Measurements from ENCODE around the gene DLG1. TPM values are rescaled to one million over a fixed set of nuclear protein-coding genes. Genes with fewer than 3 reads are reported as not detected.
"Not testable (repeated sequence)": the region's sequence is repeated elsewhere in the genome, so short reads cannot be mapped to it uniquely, and the experiment has no call there.

Gene DLG1
- polyA plus RNA-seq, 1 donor = 39.6 TPM

GRCh38 chr3:197242784-197243432 is 55.5 kb downstream of the DLG1 start:
- no peak for DNase-seq

GRCh38 chr3:197241173-197241572 is 57.2 kb downstream of the DLG1 start:
- DNase-seq = no peak

GRCh38 chr3:197239857-197240256 is 58.6 kb downstream of the DLG1 start:
- DNase-seq = no peak

- no peak for DNase-seq
Measured at GRCh38 chr3:197238842-197239241, 59.6 kb downstream of the DLG1 start.

GRCh38 chr3:197237897-197238296 is 60.5 kb downstream of the DLG1 start:
- no peak for DNase-seq

GRCh38 chr3:197236362-197236761 is 62.0 kb downstream of the DLG1 start:
- DNase-seq = no peak

GRCh38 chr3:197234947-197235914 is 63.2 kb downstream of the DLG1 start:
- DNase-seq = no peak

GRCh38 chr3:197231321-197231720 is 67.1 kb downstream of the DLG1 start:
- no peak for DNase-seq

GRCh38 chr3:197229836-197230235 is 68.6 kb downstream of the DLG1 start:
- no peak for DNase-seq

GRCh38 chr3:197229178-197229577 is 69.2 kb downstream of the DLG1 start:
- DNase-seq = no peak

- no peak for DNase-seq
Measured at GRCh38 chr3:197227780-197228574, 70.4 kb downstream of the DLG1 start.

GRCh38 chr3:197226179-197226578 is 72.2 kb downstream of the DLG1 start:
- no peak for DNase-seq

GRCh38 chr3:197225579-197225978 is 72.8 kb downstream of the DLG1 start:
- no peak for DNase-seq

GRCh38 chr3:197224034-197224444 is 74.4 kb downstream of the DLG1 start:
- DNase-seq = peak; percentile 24

- DNase-seq = no peak
Measured at GRCh38 chr3:197222937-197223370, 75.5 kb downstream of the DLG1 start.

- no peak for DNase-seq
Measured at GRCh38 chr3:197219619-197220018, 78.8 kb downstream of the DLG1 start.

GRCh38 chr3:197218210-197218609 is 80.2 kb downstream of the DLG1 start:
- no peak for DNase-seq

- no peak for DNase-seq
Measured at GRCh38 chr3:197216914-197217313, 81.5 kb downstream of the DLG1 start.

- DNase-seq = peak; percentile 19
Measured at GRCh38 chr3:197216169-197216860, 82.1 kb downstream of the DLG1 start.

- no peak for DNase-seq
Measured at GRCh38 chr3:197212290-197212689, 86.1 kb downstream of the DLG1 start.

GRCh38 chr3:197211698-197212097 is 86.7 kb downstream of the DLG1 start:
- not testable (repeated sequence) for DNase-seq

Data from hindlimb muscle (tissue), 1 donor.